Brain microvascular endothelial cell (primary cell): ENCODE measurements around the gene KIF6.

Source experiments
- DNase-seq: peaks from one replicate; pipeline ENCODE4 v3.0.0-alpha.2; 2020
- H3K27ac ChIP-seq: fragments of 250-450 bp; sonication (Bioruptor Pico); 2 replicates; pipeline ENCODE4 v1.5.1; 2020; ENCODE audit warnings: mild to moderate bottlenecking, moderate library complexity
- H3K27me3 ChIP-seq: fragments of 250-450 bp; sonication (Bioruptor Pico); replicated peaks from 2 replicates; pipeline ENCODE4 v1.5.1; 2020; ENCODE audit warnings: mild to moderate bottlenecking
- H3K36me3 ChIP-seq: fragments of 250-450 bp; sonication (Bioruptor Pico); replicated peaks from 2 replicates; pipeline ENCODE4 v1.5.1; 2020; ENCODE audit warnings: mild to moderate bottlenecking
- H3K4me3 ChIP-seq: 2 replicates; pipeline ENCODE4 v1.5.1; 2011; ENCODE audit warnings: low read depth, mild to moderate bottlenecking, control low read depth, low read length, moderate library complexity
- CTCF ChIP-seq: IDR thresholded peaks from 2 replicates; pipeline ENCODE4 v1.5.1; 2011; ENCODE audit warnings: low read depth, mild to moderate bottlenecking, moderate library complexity, low read length, control low read depth, inconsistent platforms; ENCODE audit errors: missing control alignments
- in situ Hi-C: cut with HindIII; loops from 2 replicates; pipeline ENCODE4 v1.10.0; 2017; ENCODE audit warnings: low sequenced_read_pairs, low pct_ligation_motif_present

KIF6 gene

DNA sequence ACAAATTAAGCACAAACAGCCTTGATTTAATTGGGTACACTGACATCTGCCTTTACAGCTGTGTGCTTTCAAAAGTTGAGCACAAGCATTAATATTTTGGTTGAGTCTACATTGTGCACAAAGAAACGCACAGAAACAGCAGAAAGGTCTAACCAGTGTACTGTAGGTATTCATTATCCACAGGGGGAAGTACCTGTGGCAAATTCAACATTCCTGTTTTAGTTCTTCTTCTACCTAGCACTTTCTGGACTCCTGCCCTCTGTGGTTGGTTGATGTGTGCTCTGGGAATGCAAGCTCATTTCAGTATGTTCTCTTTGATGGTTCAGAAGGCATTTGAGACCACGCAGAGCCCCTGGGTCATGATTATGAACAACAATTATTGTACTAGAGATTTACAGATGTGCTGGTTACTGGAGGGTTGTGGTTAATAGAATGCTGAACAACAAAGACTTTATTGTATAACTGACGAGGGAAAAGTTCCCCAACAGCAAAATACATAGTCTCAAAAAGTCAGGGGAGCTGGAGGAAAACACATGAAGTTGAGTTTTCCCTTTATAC is 40.4 kb upstream of the KIF6 start:
- in situ Hi-C loops = no loop called here
- H3K27me3 ChIP-seq = no peaks in the 10 kb centered on the region
- no peak overlapping the region for H3K4me3 ChIP-seq
- no peak for DNase-seq
- TF ChIP-seq CTCF = no peak
- H3K27ac ChIP-seq = no peak overlapping the region
- H3K36me3 ChIP-seq = no peaks in the 10 kb centered on the region

- in situ Hi-C loops = no loop called here
- no peak for DNase-seq
- no peak for TF ChIP-seq CTCF
Measured at GRCh38 chr6:39760226-39760952, 35.2 kb upstream of the KIF6 start.

DNA sequence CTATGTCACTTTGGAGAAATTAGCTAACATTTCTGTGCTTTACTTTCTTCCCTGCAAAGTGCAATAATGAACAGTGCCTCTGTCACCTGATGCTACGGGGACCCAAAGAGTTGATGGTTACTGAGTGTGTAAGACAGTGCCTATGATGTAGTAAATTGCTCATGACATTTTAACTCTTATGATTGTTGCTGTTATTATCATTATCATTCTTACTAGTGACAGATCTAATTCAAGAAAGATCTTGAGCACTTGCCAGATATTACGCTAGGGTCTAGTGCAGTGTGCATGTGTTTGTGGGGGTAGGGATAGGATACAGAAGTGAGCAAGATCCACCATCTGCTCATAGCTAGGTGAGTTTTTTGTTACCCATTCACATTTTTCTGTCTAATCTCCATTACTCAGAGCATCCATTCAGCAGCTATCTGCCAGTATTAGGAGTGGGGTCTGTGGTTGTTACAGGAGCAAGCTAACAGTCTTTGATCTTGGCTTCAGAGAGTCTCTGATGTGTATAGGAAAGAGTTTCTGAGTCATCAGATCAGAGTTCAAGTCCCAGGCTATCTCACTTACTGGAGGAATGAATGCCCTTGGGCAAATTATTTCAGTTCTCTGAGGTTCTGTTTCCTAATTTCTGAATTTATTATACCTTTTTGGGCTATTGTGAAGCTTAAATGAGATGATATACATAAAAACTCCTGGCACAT is 33.8 kb upstream of the KIF6 start:
- in situ Hi-C loops = no loop called here
- no peak for TF ChIP-seq CTCF
- Histone ChIP-seq H3K36me3 (no peaks in the 10 kb centered on the region), H3K4me3 (no peak overlapping the region), H3K27me3 (no peaks in the 10 kb centered on the region), H3K27ac (no peak overlapping the region)
- no peak for DNase-seq

More at GRCh38 chr6:39760226-39760952, 35.2 kb upstream of the KIF6 start:
- no peak overlapping the region for H3K4me3 ChIP-seq
- no peak overlapping the region for H3K27ac ChIP-seq
- no peaks in the 10 kb centered on the region for H3K36me3 ChIP-seq
- H3K27me3 ChIP-seq = no peaks in the 10 kb centered on the region

- DNase-seq = no peak
- no peak for TF ChIP-seq CTCF
- Histone ChIP-seq H3K27me3 (no peaks in the 10 kb centered on the region), H3K36me3 (no peaks in the 10 kb centered on the region), H3K27ac (no peak overlapping the region), H3K4me3 (no peak overlapping the region)
- in situ Hi-C loops = no loop called here
Measured at GRCh38 chr6:39756582-39756981, 31.4 kb upstream of the KIF6 start.

DNA sequence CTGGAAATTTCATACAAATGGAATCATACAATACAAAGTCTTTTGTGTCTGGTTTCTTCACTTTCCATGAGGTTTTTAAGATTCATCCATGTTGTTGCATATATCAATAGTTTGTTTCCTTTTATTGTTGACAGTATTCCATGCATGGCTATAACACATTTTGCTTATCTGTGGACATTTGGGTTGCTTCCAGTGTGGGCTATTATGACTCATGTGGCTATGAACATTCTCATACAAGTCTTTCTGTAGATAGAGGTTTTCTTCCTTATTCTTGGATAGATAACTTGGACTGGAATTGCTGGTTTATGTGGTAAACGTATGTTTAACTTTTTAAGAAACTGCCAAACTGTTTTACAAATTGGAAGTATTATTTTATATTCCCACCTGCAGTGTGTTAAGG is 30.0 kb upstream of the KIF6 start:
- DNase-seq = peak; percentile 69
- in situ Hi-C loops = no loop called here
- no peak for TF ChIP-seq CTCF

More for the DNA sequence above, 30.0 kb upstream of the KIF6 start:
- H3K27ac ChIP-seq = no peak overlapping the region
- H3K27me3 ChIP-seq = no peaks in the 10 kb centered on the region
- no peak overlapping the region for H3K4me3 ChIP-seq
- H3K36me3 ChIP-seq = no peaks in the 10 kb centered on the region
